Gastroesophageal sphincter (tissue), 3 donors: ENCODE results near the gene ENG.

Source experiments
- CTCF ChIP-seq, 4 experiments: fragments of 200-600 bp in 2 of 4; fragments of 450-650 bp in 2 of 4; sonication (generic) in 1 of 4; IDR thresholded peaks; one replicate each; pipeline ENCODE4 v1.5.1; 2017 to 2019; ENCODE audit warnings: antibody characterized with exemption in 4 of 4, mild to moderate bottlenecking in 2 of 4, moderate library complexity in 2 of 4
- POLR2A ChIP-seq, 2 donors: fragments of 450-650 bp; IDR thresholded peaks; one replicate each; pipeline ENCODE4 v1.6.1; 2017; ENCODE audit warnings: antibody characterized with exemption in 2 of 2, mild to moderate bottlenecking in 2 of 2, moderate library complexity in 1 of 2
- POLR2AphosphoS5 ChIP-seq: sonication (generic); formaldehyde crosslinking; IDR thresholded peaks from one replicate; pipeline ENCODE4 v1.6.1; 2017; ENCODE audit warnings: antibody characterized with exemption

- TF ChIP-seq CTCF (IDR thresholded peaks at IDR 0.05) (peak in 2 of 4 experiments; percentile 12 to 54), POLR2A (IDR thresholded peaks at IDR 0.05) (no peak), POLR2AphosphoS5 (no peak)
Observed at GRCh38 chr9:127825319-127826051, 29.0 kb downstream of the ENG start.
